HCT116 (cell line): Measurements from ENCODE around the gene NKPD1.

ENCODE experiments used
- CEBPB ChIP-seq: IDR thresholded peaks from 2 replicates; pipeline ENCODE4 v1.6.1; 2012; ENCODE audit warnings: low read depth
- JUND ChIP-seq: IDR thresholded peaks from 2 replicates; pipeline ENCODE4 v1.6.1; 2012
- POLR2A ChIP-seq: IDR thresholded peaks from 2 replicates; pipeline ENCODE4 v1.7.0; 2011; ENCODE audit warnings: borderline replicate concordance; ENCODE audit not compliant: insufficient read depth, insufficient read length; ENCODE audit errors: extremely low read depth
- POLR2AphosphoS5 ChIP-seq: IDR thresholded peaks from 2 replicates; pipeline ENCODE4 v1.6.1; 2011; ENCODE audit warnings: mild to moderate bottlenecking, low read depth, low read length, moderate library complexity
- RAD21 ChIP-seq: IDR thresholded peaks from 2 replicates; pipeline ENCODE4 v1.6.1; 2012; ENCODE audit warnings: low read depth, mild to moderate bottlenecking
- YY1 ChIP-seq: IDR thresholded peaks from 2 replicates; pipeline ENCODE4 v1.6.1; 2011; ENCODE audit warnings: low read length, low read depth, moderate library complexity, mild to moderate bottlenecking; ENCODE audit not compliant: insufficient replicate concordance; ENCODE audit errors: extremely low read depth
- ZNF274 ChIP-seq: fragments of 200-500 bp; sonication (Bioruptor generic); IDR thresholded peaks from 2 replicates; pipeline ENCODE4 v1.6.1; 2014; ENCODE audit warnings: mild to moderate bottlenecking, low read depth, low read length, inconsistent platforms
- TF ChIP-seq, protein P1 (sequence below), 3 experiments: fragments of 200-600 bp in 1 of 3; sonication (generic) in 1 of 3; IDR thresholded peaks in 2 of 3; conservative IDR thresholded peaks in 1 of 3; 2 replicates each; pipeline ENCODE4 v1.5.1; 2012 to 2017; ENCODE audit warnings: low read depth in 2 of 3, low read length in 2 of 3, antibody characterized with exemption in 1 of 3, borderline replicate concordance in 1 of 3, control low read depth in 1 of 3, mild to moderate bottlenecking in 1 of 3, mixed read lengths in 1 of 3, mixed run types in 1 of 3, moderate library complexity in 1 of 3; ENCODE audit not compliant: insufficient read depth in 1 of 3

DNA sequence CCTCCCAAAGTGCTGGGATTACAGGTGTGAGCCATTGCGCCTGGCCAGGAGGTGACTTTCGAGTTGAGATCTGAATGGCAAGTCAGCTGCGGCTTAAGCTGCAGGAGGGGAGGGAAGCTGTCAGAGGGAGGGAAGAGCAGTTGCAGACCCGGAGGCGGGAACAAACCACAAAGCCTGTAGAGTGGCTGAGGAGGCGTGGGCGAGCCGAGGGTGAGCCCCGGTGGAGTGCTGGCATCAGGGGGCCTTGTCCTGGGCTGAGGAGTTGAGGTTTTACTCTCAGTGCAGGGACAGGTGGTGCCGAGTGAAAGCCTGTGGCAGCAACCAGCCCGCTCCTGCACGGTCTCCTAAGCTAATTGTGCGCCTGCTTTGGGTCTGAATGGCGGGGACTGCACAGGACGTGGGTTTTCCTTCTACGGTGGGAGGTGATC is 43.6 kb downstream of the NKPD1 start:
- TF ChIP-seq, protein P1, sequence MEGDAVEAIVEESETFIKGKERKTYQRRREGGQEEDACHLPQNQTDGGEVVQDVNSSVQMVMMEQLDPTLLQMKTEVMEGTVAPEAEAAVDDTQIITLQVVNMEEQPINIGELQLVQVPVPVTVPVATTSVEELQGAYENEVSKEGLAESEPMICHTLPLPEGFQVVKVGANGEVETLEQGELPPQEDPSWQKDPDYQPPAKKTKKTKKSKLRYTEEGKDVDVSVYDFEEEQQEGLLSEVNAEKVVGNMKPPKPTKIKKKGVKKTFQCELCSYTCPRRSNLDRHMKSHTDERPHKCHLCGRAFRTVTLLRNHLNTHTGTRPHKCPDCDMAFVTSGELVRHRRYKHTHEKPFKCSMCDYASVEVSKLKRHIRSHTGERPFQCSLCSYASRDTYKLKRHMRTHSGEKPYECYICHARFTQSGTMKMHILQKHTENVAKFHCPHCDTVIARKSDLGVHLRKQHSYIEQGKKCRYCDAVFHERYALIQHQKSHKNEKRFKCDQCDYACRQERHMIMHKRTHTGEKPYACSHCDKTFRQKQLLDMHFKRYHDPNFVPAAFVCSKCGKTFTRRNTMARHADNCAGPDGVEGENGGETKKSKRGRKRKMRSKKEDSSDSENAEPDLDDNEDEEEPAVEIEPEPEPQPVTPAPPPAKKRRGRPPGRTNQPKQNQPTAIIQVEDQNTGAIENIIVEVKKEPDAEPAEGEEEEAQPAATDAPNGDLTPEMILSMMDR (IDR thresholded peaks at IDR 0.05 in 2 of 3, conservative IDR thresholded peaks at IDR 0.05 in 1 of 3; ENCODE audit: borderline replicate concordance in 1 of 3, insufficient read depth in 1 of 3, low read depth in 2 of 3, low read length in 2 of 3): no peak
- TF ChIP-seq POLR2A: no peak
- TF ChIP-seq POLR2AphosphoS5: no peak
- TF ChIP-seq CEBPB: no peak
- no peak for TF ChIP-seq ZNF274
- no peak for TF ChIP-seq JUND
- no peak for TF ChIP-seq RAD21
- no peak for TF ChIP-seq YY1
